Stimulated activated CD8-positive, alpha-beta memory T cell treated with anti-CD3 and anti-CD28 coated beads, Interleukin-4, amount 100 ng/mL, for 24 hours (primary cell): ENCODE measurements around the gene POLDIP3.
"Not testable (repeated sequence)": the region's sequence is repeated elsewhere in the genome, so short reads cannot be mapped to it uniquely, and the experiment has no call there.

Source experiments
- DNase-seq: peaks from one replicate; pipeline ENCODE4 v3.0.0-alpha.2; 2020; ENCODE audit warnings: low read depth

The POLDIP3 gene

DNA sequence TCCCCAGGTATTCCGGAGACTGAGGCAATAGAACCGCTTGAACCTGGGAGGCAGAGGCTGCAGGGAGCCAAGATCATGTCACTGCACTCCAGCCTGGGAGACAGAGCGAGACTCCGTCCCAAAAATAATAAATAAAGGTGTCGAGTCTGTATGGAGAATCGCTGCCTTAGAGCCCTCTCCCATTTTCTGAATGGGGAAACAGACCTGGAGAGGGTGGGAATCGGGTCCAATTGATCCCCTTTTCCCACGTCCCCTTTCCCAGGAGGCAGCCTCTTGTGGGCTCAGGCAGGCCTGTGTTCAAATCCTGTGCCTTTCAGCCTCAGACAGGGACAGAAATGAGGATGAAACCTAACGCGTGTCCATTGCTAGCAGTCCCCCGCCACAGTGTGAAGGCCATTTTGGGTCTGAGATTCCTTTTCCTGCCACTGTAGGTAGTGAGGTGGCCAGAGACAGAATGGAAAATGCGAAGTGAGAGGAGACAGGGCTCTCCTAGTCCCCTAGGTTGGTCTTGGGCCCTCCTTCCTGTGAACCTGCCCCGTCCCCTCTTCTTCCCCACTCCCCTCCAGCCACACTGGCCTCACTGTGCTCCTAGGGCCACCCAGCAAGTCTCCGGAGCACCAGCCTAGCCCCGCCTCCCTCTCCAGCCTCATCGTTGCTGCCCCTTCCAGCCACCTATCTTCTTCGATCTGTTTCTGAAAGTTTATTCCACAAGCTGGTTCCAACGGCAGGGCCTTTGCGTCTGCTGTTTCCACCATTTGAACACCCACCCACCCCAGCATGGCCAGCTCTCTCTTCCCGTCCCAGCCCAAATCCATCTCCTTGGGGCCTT is 2.7 kb upstream of the POLDIP3 start:
- DNase-seq, result no peak

DNA sequence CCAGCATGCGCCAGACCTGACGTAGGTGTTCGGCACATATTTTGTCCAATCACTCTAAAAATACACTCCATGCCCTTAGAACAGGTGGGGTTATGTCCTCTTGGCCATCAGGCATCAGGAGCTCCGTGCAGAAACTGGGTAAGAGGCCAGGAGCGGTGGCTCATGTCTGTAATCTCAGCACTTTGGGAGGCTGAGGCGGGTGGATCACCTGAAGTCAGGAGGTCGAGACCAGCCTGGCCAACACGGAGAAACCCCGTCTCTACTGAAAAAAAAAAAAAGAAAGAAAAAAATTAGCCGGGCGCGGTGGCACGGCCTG is 1.1 kb upstream of the POLDIP3 start:
- DNase-seq, result not testable (repeated sequence)

DNA sequence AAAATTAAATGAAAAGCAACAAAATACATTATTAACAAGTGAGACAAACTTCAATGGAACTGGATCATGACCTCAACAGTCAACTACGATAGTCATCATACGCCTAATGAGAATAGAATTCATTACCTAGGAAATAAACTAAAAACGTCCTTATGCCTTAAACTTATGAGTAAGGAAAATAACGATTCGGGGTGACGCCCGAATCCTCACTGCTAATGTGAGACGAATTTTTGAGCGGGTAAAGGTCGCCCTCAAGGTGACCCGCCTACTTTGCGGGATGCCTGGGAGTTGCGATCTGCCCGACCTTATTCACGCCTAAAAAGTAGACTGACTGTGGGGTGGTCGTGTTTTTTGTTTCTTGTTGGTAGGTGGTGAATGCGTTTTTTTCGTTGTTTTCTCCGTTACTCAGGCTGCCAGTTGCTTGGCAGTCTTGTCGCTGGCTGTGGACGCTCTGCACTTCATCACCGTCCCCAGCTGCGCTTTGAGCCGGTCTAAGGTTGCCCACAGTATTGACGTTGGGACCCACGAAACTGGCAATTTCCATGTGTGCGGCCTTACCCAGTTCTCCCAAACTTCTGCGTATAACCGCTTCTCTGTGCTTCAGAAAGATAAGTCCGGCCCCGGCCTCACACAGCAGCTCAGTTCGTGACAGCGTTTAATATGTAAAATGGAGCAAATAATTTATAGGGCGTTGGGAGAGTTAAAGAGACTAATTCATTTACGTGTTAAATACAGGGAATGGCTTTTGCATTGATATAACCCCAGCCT is 593 bp upstream of the POLDIP3 start:
- DNase-seq, result peak; percentile 79

DNA sequence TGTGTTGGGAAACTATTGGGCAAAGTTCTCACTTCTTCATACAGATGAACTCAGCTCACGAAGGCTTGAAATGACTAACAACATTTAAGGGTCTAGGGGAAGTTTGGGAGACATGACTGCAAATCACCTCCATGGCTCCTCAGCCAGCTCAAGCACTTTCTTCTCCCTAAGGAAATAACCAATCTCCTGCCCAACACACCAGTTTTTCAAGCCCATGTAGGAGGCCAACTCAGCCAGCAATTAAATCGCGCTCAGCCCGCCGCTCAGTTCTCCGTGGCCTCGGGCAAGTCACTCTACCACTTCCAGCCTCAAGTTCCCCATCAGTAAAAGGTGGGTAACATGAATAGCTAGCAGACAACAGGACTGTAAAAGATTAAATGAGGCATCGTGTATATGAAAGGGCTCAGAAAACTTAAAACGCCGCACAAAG is 796 bp downstream of the POLDIP3 start:
- no peak for DNase-seq

DNA sequence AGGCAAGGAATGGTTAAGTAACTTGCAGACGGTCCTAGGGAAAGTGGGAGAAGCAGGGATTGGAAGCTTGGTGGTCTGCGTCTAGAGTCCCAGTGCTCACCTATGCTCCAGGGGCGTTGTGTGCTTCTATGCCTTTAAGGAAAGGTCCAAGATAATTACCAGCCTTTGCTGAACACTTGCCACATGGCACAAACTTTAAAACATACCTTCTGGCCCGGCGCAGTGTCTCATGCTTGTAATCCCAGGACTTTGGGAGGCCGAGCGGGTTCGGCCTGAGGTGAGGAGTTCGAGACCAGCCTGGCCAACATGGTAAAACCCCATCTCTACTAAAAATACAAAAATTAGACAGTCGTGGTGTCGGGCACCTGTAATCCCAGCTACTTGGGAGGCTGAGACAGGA is 2.3 kb downstream of the POLDIP3 start:
- no peak for DNase-seq

DNA sequence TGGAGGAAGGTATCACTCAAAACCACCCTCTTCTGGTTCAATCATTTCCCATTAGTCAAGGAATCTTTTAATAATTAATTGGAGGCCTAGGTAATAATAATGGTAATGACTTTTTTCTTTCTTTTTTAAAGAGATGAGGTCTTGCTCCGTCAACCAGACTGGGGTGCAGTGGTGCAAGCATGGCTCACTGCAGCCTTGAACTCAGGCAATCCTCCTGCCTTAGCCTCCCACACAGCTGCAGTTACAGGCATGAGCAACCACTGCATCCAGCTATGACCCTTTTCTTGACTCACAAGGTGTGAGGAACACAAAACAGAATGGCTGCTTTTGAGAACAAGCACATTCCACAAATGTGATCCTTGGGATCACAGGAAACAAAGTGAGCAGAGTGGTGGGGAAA is 3.6 kb downstream of the POLDIP3 start:
- no peak for DNase-seq

DNA sequence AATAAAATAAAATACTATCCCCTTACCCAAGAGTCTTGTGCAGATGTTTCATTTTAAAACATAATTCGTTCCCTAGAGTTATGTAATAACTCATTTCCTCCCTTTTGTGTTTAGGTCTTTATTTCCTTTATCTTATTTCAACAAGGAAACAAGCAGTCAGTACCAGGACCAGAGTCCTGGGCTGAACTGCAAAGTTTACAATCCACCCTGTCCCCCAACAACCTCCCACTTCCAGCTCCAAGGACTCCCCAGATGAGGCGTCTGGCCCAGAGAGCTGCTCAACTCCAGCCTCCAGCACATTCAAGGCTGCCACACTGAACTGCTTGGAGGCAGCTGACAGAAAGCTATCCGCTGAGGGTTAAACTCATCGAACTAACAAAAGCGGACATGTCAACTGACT is 4.5 kb downstream of the POLDIP3 start:
- DNase-seq, result no peak

DNA sequence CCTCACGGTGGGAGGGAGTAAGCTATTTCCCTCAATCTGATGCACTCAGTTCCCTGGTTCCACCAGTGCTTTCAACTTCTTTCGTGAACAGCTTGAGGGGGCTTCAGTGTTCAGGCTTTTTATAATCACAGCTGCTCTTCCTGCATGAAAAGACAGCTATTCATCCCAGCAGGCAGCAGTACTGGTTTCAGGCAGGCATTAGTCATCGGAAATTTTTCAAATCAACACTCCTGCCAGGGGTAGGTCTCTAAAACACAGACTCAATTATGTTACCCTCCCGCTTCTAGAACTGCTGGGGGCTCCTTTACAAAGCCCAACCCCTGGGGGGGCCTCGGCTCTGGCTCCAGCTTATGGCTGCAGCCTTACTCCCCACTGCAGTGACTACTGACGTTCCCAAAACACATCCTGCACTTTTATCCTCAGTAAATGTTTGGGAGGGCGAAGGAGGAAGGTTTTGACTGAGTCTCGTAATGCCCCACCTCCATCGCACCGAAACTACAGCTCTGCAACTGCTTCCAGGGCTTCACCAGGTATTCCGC is 5.8 kb downstream of the POLDIP3 start:
- DNase-seq, result no peak

DNA sequence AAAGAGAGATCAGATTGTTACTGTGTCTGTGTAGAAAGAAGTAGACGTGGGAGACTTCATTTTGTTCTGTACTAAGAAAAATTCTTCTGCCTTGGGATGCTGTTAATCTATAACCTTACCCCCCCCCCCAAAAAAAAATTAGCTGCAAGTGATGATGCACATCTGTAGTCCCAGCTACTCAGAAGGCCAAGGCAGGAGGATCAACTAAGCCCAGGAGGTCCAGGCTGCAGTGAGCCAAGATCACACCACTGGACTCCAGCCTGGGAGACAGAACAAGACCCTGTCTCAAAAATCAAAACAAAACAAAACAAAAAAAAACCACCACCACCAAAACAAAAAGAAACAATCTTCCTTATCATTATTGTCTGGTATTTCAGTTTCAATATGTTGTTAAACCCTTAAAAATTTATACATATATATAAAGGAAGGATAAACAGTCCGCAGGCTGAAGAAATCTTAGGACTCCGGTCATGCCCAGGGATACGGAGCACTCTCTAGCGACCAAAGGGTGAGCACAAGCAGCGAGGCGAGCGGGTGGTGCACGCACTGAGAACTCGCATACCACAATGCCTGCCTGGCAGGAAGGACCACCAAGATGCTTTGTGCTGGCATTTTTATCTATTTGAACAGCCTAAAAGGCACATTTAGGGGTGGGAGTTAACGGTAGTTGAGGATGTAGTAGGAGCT is 6.4 kb downstream of the POLDIP3 start:
- no peak for DNase-seq

DNA sequence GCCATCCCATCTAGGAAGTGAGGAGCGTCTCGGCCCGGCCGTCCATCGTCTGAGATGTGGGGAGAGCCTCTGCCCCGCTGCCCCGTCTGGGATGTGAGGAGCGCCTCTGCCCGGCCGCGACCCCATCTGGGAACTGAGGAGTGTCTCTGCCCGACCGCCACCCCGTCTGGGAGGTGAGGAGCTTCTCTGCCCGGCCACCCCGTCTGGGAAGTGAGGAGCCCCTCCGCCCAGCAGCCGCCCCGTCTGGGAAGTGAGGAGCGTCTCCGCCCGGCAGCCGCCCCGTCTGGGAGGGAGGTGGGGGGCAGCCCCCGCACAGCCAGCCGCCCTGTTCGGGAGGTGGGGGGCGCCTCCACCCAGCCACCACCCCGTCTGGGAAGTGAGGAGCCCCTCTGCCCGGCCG is 7.0 kb downstream of the POLDIP3 start:
- DNase-seq, result not testable (repeated sequence)

DNA sequence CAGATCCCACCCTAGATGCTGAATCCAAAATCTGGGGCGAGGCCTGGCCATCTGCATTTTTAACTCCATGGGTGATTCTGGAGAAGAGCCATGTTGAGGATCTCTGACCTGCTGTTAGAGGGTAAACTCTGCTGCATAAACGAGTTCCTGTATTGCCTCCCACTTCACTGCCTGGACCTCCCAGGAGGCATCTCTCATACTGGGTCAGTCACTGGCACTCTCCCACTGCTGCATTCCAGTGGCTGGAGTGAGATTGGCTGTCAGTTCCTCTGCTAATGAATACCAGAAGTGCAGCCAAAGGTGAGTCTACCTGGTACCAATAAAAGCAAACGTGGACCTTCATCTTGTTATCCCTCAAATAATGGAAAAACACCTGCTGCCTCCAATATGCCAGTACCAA is 10.3 kb downstream of the POLDIP3 start:
- DNase-seq, result no peak

DNA sequence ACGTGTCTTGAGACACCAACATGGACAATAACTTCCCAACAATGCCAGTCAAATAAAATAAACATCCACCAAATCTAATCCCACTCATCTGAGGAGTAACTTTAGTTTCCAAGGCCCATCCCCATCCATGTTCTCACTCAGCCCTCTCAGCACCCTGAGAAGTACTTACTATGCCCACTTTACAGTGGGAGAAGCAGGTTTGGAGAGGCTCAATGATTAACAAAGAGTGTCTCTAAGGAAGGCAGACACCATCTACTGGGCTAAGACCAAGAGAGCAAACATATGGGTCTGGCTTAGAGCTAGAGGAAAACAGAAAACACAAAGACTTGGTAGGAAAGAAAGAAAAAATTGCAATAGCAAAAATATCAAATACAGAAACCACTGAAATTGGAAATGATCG is 11.3 kb downstream of the POLDIP3 start:
- DNase-seq, result no peak

DNA sequence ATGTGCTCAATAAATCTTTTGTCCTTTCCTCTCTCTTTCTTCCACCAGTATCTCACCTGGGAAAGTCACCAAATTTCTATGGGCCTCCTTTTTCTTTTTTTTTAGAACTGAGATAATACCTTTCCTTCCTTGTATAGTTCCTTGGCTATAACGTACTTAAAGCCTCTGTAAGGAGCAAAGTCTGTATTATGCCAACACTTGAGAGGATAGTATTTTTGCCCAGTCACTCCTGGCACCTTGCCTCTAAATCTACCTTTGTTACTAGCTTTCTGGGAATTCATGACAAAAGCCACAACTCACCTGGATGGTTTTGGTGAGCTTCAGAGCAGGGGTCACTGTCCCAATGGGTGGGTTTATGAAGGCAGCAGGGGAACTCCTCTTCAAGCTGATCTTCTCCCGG is 12.2 kb downstream of the POLDIP3 start:
- no peak for DNase-seq

DNA sequence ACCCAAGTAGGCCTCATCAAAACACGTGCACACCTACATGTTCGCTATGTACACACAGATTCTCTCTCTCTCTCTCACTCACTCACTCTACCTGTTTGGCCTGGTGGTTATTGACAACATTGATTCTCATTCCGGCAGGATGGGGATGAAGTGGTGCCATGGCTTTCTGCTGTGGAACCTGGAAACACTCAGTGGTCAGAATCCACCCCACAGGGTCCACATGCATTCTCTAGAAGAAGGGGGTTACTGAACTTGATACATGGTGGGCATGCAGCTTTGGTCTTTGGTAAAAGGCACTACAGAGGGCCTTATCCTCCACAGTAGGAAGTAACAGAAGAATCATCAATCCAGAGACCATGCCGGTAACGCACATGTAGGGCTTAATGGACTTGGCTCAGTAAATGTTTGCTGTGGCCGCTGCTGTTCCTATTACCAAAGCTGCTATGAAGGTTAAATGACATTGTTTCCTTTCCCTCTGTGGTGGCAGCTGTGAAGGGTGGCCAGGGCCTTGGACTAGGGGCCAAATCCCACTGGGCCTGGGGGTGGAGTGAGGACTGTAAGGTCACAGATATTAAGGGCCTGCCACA is 12.7 kb downstream of the POLDIP3 start:
- no peak for DNase-seq

DNA sequence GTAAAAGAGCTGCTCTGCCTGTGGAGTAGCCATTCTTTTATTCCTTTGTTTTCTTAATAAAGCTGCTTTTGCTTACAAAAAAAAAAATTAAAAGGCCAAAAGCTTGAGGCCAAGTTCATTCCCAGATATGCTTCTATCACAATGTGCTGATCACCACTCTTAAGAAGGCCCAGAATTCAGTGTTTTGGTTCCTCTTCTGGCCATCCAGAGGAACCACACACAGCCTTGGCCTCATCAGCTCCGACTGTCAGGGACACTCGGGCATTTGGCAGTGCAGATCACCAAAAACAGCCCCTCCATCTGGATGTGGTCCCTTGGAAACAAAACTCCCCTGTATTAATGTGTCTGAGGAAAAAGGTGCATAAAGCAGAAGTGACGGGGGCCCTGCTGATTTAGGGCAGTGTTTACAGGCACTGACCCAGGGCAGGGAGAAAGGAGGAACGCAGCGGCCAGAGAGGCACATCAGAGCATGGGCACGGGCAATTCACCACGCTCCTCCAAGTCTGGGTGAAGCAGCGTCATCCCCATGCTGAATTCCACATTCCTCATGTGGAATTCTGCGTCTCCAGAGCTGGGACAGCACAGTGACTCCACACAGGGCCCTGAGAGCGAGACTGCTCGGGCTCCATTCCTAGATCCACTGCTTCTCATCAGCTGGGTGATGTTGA is 17.7 kb downstream of the POLDIP3 start:
- DNase-seq, result no peak

DNA sequence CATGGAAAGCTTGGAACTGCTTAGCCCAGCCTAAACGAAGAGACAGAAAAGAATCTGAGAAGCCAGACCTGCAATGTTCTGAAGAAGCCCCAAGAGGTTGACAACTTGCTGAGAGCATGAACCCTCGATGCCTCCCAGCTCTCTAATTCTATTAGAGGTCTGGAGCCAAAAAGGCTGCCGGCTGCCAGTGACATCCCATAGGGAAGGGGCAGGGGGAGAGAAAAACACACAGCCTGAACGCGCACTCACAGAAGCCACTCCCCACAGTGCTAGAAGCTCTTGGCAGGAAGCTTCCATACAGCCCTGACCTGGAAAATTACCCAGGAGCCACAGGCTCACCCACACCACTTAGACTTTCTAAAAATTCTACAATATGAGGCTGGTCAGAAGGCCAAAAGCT is 18.3 kb downstream of the POLDIP3 start:
- no peak for DNase-seq

DNA sequence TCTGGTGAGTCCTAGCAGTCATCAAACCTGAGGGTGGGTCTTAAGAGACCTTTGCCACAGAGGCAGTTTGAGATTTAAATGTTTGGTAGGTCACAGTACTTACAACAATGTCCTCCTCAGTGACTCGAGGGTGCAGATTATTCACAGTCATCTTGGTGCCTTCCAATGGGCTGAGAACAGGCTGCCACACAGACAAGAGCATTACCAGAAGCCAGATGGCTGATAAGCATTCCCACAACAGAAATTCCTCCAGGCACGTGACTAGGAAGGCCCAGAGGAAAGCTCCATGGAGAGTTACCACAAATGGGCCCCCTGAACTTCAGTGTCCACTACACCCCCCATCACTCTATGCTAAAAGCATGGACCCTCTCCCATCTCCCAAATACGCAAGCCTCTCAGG is 19.2 kb downstream of the POLDIP3 start:
- no peak for DNase-seq

DNA sequence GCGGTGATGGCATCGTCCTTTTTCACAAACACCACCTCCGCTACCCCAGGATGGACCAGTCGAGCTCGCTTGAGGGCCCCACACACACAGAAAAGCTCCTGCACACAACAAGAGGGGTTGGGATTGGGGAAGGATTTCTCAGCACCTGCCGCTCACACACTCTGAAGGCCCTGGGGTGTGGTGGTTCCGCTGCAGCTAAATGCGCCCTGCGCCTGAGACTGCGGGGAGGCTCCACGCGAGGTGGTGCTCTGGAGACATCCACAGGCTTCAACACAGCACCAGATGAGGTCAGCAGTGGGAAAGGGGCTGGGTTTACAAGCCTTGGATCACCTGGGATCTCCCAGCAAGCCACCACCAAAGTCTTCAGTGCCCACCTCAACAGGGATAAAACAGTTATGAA is 22.7 kb downstream of the POLDIP3 start:
- DNase-seq, result no peak

DNA sequence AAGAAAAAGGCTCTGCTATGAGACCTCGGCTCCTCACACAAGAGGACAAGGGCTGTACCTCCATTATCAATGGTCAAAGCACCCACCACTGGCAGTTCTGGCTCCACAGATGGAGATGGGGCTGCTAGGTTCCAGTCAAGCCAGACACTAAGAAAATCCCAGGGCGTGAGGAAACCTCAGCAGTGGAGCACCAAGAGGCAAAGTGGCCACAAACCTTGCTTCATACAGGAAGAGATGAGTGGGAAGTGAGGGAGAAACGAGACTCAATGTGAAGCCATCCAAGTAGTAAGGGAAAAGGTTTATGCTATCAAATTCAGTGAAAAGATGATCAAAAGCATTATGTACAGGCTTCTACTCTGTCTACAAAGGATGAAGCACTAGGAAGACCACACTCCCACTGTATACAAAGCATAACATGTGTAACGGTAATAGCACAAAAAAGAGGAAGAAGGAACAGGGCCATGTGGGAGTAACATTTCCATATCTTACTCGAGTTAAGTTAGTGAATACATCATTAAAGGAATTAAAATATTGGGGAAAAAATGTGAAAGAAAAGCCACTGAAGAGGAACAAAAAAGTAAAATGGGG is 27.0 kb downstream of the POLDIP3 start:
- no peak for DNase-seq

DNA sequence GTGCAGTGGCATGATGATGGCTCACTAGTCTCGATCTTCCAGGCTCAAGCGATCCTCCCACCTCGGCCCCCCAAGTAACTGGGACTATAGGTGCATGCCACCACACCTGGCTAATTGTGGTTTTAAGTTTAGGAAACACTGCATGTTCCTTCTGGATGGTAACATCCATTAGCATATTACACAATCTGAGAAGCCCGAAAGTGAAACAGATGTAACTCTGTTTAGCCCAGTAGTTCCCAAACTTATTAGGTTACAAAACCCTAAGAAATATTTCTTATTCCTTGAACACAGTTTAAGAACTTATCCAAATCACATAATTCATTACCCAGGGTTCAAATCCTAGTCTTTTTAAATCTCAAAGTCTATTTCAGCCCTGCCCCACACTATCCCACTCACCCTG is 28.3 kb downstream of the POLDIP3 start:
- DNase-seq, result no peak

DNA sequence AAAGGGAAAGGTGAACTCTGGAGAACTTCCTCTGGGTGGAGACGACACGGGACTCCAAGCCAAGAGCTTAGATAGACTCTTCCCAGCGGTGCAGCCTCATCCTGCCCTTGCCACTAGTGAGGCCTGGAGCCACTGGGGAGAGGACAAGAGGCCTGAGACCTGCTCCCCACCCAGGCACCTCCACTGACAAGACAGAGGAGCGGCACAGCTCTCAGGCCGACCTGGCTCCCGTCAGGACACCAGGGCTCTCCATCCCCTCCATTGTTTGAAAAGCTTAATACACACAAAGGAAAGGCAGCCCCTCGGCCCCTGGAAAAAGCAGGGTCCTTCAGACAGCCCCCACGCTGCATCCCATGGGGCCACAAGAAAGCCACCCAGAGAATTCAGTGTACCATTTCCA is 29.6 kb downstream of the POLDIP3 start:
- DNase-seq, result no peak
